Stimulated activated CD4-positive, alpha-beta T cell treated with anti-CD3 and anti-CD28 coated beads, TNF-alpha, amount 100 ng/mL, for 48 hours (primary cell): ENCODE data around the gene RABGEF1.
"Not testable (repeated sequence)": the region's sequence is repeated elsewhere in the genome, so short reads cannot be mapped to it uniquely, and the experiment has no call there.

Experiments used
- DNase-seq, 3 donors: peaks; one replicate each; pipeline ENCODE4 v3.0.0-alpha.2; 2020; ENCODE audit warnings: low read depth in 3 of 3

The RABGEF1 gene

DNA sequence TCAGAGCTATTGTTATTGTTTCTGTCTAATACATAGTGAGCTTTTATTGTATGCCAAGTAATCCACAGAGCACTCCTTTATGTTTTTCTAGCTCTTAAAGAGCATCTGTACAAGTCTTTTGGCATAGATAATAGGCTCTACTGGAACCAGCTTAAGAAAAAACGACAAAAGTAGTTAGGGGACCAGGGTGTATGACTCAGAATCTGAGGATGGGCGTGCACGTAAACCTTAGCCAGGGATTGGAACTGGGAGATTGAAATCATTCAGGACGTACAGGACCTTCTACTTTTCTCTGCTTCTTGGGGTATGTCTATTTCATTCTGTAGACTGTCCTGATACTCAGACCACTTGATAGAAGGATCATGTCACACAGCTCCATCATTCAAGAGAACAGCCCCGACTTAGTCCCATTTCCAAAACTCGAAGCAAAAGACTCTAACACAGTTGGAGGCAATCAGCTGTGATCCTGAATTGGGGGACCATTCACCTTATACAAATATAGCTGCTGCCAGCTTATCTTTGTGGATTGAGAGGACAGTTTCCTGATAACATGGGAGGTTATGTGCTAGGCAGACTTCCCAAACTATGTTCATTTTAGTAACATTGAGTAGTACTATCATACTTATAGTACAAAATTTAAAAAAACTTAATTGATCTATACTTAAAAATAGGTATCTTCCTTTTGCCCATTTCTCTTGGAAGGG lies 24.9 kb downstream of the RABGEF1 start:
- not testable (repeated sequence) for DNase-seq

DNA sequence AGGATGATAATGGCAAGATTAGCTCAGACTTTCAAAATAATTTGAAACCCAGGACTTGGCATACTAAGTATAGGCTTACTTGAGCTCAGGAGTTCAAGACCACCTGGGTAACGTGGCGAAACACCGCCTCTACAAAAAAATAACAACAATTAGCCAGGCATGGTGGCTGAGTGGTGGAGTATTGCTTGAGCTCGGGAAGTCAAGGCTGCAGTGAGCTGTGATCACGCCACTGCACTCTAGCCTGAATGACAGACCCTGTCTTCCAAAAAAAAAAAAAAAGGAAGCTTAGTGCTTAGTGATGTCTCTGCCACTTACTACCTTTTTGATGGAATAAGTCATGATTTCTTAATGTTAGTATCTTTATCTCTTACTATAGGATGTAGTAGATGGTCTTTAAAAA lies 25.5 kb downstream of the RABGEF1 start:
- DNase-seq = no peak

DNA sequence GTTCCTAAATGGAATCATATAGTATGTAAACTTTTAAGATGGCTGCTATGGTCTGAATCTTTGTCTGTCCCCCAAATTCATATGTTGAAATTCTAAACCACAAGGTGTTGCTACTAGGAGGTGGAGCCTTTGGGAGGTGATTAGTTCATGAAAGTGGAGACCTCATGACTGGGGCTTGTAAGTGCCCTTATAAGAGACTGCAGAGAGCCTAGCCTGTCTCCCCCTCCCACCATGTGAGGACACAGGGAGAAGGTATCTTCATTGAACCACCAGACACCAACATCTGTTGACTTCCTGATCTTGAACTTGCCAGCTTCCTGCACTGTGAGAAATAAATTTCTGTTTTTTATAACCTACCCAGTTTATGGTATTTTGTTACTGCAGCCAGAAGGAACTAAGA lies 27.0 kb downstream of the RABGEF1 start:
- DNase-seq = not testable (repeated sequence)

DNA sequence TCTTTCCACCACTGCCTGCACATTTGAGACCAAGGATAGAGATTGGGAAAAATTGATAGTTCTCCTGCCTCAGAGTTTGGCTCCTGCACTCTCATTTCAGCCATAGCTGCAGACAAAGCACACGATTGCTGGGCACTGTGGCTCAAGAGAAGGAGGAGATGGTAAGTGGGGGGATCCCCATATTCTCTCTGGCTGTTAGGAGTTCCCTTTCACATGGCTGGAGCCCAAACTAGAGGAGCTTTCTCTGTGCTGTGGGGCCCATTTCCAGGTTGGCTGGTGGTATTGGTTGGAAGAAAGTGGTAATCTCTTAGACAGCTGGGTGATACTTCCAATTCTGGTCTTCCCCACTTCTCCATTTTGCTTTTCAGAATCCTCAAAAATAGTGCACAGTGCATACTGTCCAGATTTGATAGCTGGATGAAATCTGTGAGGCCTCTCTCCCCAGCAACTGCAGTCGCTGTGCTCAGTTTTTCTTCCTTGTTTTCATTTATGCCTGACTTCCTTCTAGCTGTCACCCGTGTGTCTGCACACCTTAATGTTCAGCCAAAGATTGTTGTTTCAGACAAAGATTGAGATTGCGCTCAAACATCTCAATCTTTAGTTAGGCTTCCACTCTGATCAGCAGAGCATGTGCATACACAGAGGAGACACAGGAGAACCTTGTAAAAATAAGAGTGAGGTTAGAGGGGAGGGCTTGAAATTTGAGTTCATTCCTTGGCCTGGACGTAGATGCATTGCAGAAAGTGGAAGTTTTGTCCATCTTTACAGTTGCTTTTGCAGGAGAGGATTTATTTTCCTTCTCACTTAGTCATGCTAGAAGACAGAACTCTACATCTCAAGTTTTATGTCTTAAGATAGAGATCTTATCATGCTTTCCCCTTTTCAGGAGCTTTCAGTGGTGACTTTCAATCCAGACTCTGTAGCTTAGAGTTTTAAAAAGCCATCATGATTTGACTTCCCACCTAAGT lies 28.6 kb downstream of the RABGEF1 start:
- DNase-seq = no peak

DNA sequence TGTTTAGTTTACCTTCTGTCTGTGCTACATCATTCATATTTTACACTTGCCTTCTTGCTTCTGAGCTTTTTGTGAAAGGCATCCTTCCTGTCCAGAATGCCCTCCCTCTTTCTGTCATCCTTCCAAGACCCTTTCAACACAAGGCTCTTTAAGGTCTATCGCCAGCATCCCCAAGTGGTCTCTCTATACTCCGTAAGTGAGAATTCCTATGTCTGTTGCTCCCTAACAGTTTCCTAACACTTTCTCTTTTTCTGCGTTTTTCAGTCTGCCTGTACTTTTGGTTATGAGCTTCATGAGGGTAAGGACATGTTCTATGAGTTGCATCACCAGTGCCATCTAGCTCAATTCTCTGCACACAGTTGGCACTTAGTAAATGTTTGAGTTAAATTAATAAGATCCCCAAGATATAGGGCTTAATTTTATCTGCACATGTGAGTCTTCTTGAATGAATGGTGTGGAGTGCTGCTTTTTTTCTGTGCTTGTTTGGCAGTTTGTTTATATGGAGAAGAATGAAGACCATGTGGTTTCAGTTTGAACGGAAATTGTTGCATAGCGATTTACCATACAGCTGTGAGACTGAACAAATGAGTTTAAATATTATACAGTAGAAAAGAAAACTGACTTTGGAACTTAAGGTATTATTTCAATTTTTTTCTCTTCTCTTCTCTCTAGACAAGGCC lies 29.4 kb downstream of the RABGEF1 start:
- DNase-seq = no peak

DNA sequence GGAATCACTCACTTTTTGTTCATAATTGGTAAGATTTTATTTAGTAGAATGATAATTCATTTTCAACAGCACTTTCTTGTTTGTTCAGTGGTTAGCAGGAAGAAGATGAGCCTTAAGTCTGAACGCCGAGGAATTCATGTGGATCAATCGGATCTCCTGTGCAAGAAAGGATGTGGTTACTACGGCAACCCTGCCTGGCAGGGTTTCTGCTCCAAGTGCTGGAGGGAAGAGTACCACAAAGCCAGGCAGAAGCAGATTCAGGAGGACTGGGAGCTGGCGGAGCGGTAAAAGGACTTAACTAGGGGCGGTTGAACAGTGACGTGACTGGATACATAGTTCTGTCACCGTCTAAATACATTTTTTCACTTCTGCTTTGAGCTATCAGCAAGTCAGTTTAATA lies 31.3 kb downstream of the RABGEF1 start:
- no peak for DNase-seq

DNA sequence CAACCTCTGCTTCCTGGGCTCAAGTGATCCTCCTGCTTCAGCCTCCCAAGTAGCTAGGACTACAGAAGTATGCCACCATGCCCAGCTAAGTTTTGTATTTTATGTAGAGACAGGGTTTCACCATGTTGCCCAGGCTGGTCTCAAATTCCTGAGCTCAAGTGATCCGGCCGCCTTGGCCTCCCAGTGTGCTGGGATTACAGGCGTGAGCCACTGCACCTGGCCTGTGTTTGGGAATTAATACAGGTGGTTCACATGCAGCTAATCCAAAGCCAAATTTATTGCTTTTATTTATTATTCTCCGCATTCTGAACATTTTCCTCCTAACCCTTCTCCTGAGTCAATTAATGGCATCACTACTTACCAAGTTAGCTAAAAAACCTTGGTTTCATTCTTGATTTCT lies 33.2 kb downstream of the RABGEF1 start:
- DNase-seq = not testable (repeated sequence)

DNA sequence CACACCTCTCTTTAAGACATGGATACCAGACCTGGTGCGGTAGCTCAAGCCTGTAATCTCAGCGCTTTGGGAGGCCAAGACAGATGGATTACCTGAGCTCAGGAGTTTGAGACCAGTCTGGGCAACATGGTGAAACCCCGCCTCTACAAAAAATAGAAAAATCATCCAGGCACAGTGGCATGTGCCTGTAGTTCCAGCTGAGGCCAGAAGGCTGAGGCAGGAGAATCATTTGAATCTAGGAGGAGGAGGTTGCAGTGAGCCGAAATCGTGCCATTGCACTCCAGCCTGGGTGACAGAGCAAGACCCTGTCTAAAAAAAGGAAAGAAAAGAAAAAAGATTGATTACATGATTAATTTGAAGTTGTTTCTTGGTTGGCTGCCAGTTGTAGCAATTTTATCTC lies 35.9 kb downstream of the RABGEF1 start:
- DNase-seq = not testable (repeated sequence)

DNA sequence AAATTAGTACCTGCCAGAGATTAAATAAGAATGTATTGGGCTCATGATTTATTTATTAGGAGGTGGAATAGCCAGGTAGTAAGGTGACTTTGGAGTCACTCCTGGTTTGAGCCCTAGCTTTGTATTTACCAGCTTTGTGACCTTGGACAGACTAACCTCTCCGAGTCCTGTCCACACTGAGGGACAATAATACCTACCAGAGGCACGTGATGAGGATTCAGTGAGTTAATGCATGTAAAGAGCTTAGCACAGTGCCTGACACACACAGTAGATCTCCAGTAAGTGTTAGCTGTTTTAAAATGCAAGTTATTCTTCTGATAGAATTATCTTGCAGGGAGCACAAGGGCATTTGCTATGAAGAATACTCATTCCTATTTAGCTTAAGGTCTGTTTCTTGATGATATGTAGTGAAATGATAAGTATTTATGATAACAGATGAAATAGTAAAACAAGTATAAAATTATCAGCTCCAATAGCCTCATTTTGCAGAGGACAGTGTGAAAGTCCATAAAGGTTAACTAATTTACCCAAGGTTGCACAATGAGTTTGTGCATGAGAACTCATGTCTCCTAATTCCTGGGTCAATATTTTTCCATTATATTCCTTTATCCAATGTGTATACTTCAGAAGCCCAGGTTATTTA lies 36.4 kb downstream of the RABGEF1 start:
- DNase-seq = no peak

DNA sequence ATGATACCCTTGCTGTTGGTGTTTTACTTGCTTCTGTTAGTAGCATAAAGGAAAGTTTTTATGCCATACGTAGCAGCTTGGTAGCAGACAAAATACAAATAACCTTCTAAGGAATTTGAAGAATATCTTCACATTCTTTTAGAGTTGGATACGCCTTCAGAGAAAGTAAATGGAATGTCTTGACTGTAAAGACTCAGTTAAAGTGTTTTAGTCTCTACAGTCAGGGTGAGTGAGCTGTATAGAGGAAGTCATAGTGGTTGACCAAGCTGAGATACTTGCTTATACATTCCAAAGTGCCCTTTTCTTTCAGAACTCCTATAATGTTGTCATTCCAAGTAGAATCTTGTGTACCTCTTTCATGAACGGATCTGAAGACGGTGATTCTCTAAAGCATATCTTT lies 37.7 kb downstream of the RABGEF1 start:
- no peak for DNase-seq

DNA sequence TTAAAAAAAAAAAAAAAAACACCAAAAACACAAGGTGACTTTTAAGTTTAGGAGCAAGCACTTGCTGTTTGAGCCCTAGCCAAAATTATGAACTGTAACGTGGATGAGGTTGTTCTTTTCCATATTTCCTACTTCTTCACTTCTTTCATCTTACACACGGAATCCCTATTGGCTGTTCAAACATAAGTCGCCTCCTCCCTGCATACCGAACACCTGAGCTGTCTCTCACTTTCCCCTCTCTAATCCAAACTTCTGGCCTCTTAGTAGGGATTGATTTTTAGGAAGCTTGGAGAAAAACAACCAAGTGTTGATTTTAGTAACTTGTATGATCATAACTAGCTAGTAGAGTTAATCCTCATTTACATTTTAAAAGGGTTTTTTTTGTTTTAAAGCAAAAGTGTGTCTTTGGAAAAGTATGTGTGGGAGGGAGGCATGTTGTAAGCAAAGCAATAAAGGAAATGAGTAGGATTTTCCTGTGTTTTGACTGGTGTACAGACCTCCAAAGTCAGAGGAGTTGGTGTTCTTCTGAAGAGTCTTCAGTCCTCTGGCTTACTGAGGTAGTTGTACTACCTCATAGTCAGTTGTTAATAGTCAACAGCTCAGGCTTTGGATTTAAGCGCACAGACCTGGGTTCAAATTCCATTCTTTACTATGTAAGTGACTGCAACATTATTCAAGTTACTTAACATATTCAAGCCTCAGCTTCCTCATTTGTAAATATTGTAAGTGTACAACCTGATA lies 39.3 kb downstream of the RABGEF1 start:
- no peak for DNase-seq

DNA sequence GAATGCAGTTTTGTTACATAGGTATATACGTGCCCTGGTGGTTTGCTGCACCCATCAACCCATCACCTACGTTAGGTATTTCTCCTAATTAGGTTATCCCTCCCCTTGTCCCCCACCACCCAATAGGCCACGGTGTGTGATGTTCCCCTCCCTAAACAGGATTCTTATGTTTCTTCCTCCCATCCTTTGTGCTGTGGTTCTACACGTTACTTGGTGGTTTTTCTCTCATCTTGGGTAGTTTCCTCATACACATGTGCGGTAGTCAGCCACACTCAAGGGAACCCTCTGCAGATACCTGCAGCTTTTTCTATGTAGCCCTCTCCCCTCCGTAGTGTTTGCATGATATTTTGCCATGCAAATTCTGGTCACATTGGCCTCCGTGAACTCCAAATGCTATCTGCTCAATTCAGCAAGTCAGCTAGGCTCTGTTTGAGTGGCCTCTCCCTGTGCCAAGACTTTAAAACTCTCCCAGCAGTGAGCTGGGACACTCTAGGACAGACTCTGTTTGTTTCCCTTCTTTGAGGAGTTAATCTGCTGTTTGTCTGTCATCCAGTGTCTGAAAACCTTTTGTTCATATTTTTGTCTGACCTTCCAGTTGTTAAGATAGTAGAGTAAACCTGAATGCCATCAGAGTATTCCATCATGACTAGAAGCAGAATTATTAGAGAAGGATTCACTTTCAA lies 41.0 kb downstream of the RABGEF1 start:
- DNase-seq = no peak

DNA sequence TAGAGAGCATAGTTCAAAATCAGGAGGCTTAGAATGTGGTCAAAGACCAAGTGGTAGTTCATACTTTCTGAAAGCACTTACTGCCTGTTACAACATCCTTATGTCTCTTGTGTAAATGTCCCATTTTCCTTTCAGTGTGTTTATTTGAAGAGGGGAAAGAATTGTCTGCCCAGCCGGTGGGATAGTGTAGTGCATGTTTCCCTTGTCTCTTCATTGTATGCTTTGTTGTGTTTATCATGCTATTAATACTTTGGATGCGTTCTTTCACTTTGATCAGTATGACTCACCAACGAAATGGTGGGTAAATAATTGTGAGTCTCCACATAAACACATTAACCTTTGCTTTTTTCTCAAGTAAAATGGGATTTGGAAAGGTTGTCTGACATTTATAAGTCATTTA lies 42.3 kb downstream of the RABGEF1 start:
- DNase-seq = not testable (repeated sequence)

DNA sequence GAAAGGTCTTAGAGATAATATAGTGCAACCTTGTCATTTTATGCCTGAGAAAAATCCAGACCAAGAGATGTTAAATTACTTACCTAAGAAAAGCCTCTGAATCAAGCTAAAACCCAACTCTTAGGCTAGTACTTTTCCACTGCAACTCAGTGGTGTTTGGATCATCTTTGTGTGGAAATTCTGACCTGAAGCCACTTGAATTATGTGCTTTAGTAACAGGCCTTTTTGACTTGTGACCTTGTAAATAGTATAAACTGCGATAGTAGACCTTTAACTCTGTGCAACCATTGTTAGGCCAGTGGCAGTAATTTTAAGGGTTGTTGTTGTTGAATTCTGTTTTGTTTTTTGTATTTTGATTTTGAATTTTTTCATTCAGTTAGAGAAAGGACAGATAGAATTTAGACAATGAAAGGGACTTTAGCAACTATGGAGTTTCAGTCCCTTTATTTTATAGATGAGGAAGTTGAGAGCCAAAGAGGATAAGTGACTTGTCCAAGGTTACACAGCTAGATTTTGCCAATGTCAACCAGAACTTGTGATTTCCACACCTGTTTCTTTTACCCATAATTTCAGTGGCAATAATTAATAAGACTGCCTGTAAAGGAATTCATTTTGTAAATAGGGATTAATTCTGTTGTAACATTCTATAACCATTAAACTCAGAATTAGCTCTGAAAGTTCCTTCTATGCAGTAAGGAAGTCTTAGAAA lies 43.5 kb downstream of the RABGEF1 start:
- not testable (repeated sequence) for DNase-seq

DNA sequence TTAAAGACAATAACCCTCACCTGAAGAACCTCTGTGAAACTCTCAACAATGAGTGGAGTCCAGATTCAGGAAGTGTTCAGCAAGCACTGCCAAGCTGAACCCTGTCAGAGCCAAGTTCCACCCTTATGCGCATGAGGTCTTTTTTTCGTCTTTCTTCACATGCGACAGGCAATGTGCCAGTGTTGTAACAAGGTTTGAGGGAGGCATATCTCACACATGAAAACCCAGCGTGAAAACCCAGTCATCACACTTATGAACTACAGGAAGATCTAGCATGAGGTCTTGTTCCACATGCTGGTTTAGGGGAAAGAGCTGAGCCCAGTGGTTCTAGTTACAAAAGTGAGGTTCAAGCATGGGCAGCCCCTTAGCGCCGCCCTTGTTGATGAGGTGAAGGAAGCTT lies 49.7 kb downstream of the RABGEF1 start:
- no peak for DNase-seq

DNA sequence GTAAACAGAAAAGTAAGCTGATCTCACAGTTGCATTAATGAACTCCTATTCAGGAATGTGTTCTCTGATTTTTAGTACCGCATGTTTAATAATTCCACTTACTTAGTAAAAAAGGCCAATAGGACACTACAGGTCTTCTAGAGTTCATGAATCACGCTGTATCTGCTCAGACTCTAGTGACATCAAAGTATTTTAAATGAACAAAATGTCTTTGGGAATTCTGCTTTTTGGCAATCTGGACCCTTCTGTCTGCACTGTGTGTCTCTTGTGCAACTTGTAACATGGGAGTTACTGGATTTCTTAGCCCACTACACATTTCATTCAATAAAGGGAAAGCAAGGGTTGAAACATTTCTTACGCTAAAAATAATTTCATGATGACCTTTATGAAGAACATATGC lies 50.2 kb downstream of the RABGEF1 start:
- DNase-seq = no peak

DNA sequence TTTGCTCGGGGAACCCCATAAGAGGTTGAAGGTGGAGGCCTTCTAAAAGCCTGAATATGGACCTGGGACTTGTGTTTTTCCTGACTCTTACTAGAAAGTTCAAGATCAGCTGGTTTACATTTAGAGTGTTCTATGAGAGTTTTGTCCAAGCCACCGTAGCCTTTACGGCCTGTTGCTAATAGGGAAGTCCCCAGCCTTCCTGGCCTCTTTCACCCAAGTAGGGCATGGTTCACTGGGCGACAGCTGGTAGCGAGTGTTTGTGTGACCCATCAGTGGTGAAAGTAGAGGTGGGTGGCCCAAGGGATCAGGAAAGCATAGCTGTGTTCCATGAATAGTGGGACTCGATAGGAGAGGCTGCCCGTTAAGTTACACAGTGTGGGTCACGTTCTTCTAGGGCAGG lies 60.1 kb downstream of the RABGEF1 start:
- DNase-seq = no peak

DNA sequence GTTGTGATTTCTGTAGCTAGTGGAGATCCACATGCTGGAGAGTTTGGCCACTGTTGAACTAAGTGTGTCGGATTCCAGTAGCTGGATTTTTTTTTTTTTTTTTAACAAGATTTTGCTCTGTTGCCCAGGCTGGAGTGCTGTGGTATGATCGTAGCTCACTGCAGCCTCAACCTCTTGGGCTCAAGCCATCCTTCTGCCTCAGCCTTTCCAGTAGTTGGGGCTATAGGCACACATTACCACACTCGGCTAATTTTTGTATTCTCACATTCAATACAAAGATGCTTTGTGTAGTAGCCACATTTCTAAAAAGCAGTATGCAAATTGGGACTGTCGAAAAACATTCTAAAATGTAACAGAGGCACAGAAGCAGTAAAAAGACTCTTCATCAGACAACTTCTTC lies 63.5 kb downstream of the RABGEF1 start:
- DNase-seq = no peak

DNA sequence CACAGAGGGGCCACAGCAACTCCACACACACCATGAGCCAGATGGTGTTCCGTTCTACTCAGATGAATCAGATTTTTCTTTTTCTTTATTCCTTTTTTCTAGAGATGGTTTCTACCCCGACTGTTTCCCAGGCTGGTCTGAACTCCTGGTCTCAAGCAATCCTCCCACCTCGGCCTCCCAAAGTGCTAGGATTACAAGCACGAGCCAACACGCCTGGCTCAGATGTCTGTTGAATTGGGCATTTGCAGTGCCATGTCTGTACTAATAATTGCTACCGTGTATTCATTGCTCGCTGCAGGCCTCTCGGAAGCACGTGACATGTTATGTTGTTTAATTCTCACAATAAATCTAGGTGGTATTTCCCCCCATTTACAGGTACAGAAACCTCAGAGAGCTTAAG lies 67.2 kb downstream of the RABGEF1 start:
- no peak for DNase-seq

DNA sequence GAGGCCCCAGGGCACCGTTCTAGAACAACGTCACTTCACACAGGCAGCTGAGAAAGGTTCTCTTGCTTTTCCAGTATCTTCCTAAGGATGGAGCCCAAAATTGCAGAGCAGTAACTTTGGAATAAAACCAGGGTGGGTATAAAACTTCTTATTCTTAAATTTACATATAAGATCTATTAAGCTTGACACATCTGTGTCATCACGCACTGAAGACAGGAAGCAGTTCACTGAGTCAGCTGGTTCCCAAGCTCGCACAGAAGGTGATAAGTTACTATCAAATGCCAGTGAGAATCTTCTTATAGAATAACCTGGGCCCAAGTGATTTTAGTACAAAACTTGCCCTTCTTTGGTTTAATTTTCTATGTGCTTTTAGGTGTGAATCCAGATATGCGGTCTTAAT lies 70.2 kb downstream of the RABGEF1 start:
- no peak for DNase-seq
